GM19043 (cell line): ENCODE data around the gene HEY2.
"Not testable (repeated sequence)": the region's sequence is repeated elsewhere in the genome, so short reads cannot be mapped to it uniquely, and the experiment has no call there.

Experiments
- ATAC-seq: cut with Tn5 transposase; IDR thresholded peaks from one replicate; pipeline ENCODE4 v1.9.1; 2021; ENCODE audit warnings: low read depth; ENCODE audit not compliant: unreplicated experiment

Gene HEY2

GRCh38 chr6:125765944-125766343, 16.5 kb downstream of the HEY2 start:
- ATAC-seq: no peak

- no peak for ATAC-seq
Observed at GRCh38 chr6:125766641-125767040, 17.2 kb downstream of the HEY2 start.

- ATAC-seq: no peak
Observed at GRCh38 chr6:125769147-125769783, 19.8 kb downstream of the HEY2 start.

GRCh38 chr6:125773387-125774341, 24.2 kb downstream of the HEY2 start:
- ATAC-seq: no peak

GRCh38 chr6:125776107-125776826, 26.8 kb downstream of the HEY2 start:
- ATAC-seq: not testable (repeated sequence)

GRCh38 chr6:125779924-125780539, 30.6 kb downstream of the HEY2 start:
- ATAC-seq: peak; percentile 74

GRCh38 chr6:125780540-125781313, 31.3 kb downstream of the HEY2 start:
- ATAC-seq: peak; percentile 64

- ATAC-seq: peak; percentile 38
Observed at GRCh38 chr6:125781314-125781868, 32.0 kb downstream of the HEY2 start.

GRCh38 chr6:125784365-125784764, 34.9 kb downstream of the HEY2 start:
- no peak for ATAC-seq

GRCh38 chr6:125787791-125788190, 38.4 kb downstream of the HEY2 start:
- no peak for ATAC-seq

GRCh38 chr6:125789167-125789566, 39.7 kb downstream of the HEY2 start:
- no peak for ATAC-seq

- peak; percentile 21 for ATAC-seq
Observed at GRCh38 chr6:125789576-125790357, 40.3 kb downstream of the HEY2 start.

- peak; percentile 63 for ATAC-seq
Observed at GRCh38 chr6:125790358-125791150, 41.1 kb downstream of the HEY2 start, which contains the start of gene NCOA7. TSS of gene NCOA7 (plus strand) at chr6:125790960. CDS start at chr6:125815355, 24,395 bp downstream.

- peak; percentile 31 for ATAC-seq
Observed at GRCh38 chr6:125791151-125791819, 41.9 kb downstream of the HEY2 start.

GRCh38 chr6:125791820-125792165, 42.4 kb downstream of the HEY2 start:
- no peak for ATAC-seq

- ATAC-seq: no peak
Observed at GRCh38 chr6:125792172-125792571, 42.7 kb downstream of the HEY2 start.

- ATAC-seq: no peak
Observed at GRCh38 chr6:125792680-125793079, 43.2 kb downstream of the HEY2 start.
